K562 (cell line): ENCODE measurements around the gene CYP2B6. TPM values are rescaled to one million over a fixed set of nuclear protein-coding genes. Genes with fewer than 3 reads are reported as not detected.
A peak's percentile ranks its signal among the peaks of the same experiment; 100 is the strongest.
"Not testable (repeated sequence)": the region's sequence is repeated elsewhere in the genome, so short reads cannot be mapped to it uniquely, and the experiment has no call there.

Experiments
- ATAC-seq: fragments of 200-7000 bp; cut with Tn5 transposase; 3 replicates; pipeline ENCODE4 v1.9.1; 2020; ENCODE audit warnings: moderate library complexity
- BruUV-seq: library from RNA; stranded (reverse); fragments of 400-500 nt; replicated peaks from 2 replicates; lab custom pipeline; 2021; lab: Mats Ljungman, UMichigan
- CTCF ChIA-PET: fragments of 300-600 bp; formaldehyde crosslinking; extraction: SDS; loops from one replicate; lab custom pipeline; 2021; ENCODE audit warnings: low intra/inter-chr PET ratio; lab: Yijun Ruan, JAX
- POLR2A ChIA-PET: fragments of 300-600, 350-650 bp; sonication (Branson Sonifier 250); formaldehyde crosslinking; extraction: SDS; loops from one replicate; lab custom pipeline; 2021; ENCODE audit warnings: antibody characterized with exemption, inconsistent platforms; lab: Yijun Ruan, JAX
- DNase-seq, 4 experiments: peaks; one replicate each; pipeline versions ENCODE4 v3.0.0 to v3.0.0-alpha.2; 2011 to 2018; ENCODE audit warnings: low spot score in 3 of 4, mixed read lengths in 3 of 4; ENCODE audit errors: extremely low read depth in 1 of 4
- FAIRE-seq: peaks from 2 replicates; lab custom pipeline; 2011; peaks lifted over from hg19 to GRCh38; lab: Jason Lieb, UNC
- H2AFZ ChIP-seq: 2 replicates; pipeline ENCODE4 v1.6.0; 2011; ENCODE audit warnings: low read depth, low read length, control low read depth, inconsistent platforms
- H3K27ac ChIP-seq: fragments of 200-600 bp; 3 replicates; pipeline ENCODE4 v1.8.0; 2011; ENCODE audit warnings: low read depth, mild to moderate bottlenecking, control low read depth, inconsistent platforms, low read length, moderate library complexity, mixed read lengths; ENCODE audit errors: extremely low read depth
- H3K27me3 ChIP-seq, 2 experiments: fragments of 300-600 bp in 1 of 2; 2 replicates in 1 of 2; 3 replicates in 1 of 2; pipeline versions ENCODE4 v1.6.0 to v1.8.0; 2011; ENCODE audit warnings: inconsistent platforms in 2 of 2, low read length in 2 of 2, mild to moderate bottlenecking in 1 of 2, mixed read lengths in 1 of 2, moderate library complexity in 1 of 2; ENCODE audit not compliant: control insufficient read depth in 2 of 2, insufficient read depth in 2 of 2
- H3K36me3 ChIP-seq: fragments of 300-600 bp; 3 replicates; pipeline ENCODE4 v1.8.0; 2011; ENCODE audit warnings: mild to moderate bottlenecking, low read length, inconsistent platforms; ENCODE audit not compliant: control insufficient read depth, insufficient read depth
- H3K4me1 ChIP-seq, 2 experiments: fragments of 200-600 bp in 1 of 2; replicated peaks in 1 of 2; 2 replicates in 1 of 2; 3 replicates in 1 of 2; pipeline versions ENCODE4 v1.5.1 to v1.8.0; 2011; ENCODE audit warnings: inconsistent platforms in 2 of 2, low read length in 2 of 2, mild to moderate bottlenecking in 1 of 2, mixed read lengths in 1 of 2, moderate library complexity in 1 of 2; ENCODE audit not compliant: control insufficient read depth in 2 of 2, insufficient read depth in 2 of 2
- H3K4me2 ChIP-seq: 2 replicates; pipeline ENCODE4 v1.6.1; 2011; ENCODE audit warnings: low read length, control low read depth, inconsistent platforms, mixed read lengths; ENCODE audit not compliant: insufficient read depth
- H3K4me3 ChIP-seq: fragments of 200-600 bp; sonication (generic), shearing (Covaris generic); 2 replicates; pipeline ENCODE4 v1.5.1; 2016; ENCODE audit warnings: control low read depth, inconsistent platforms
- H3K79me2 ChIP-seq: fragments of 200-600 bp; 3 replicates; pipeline ENCODE4 v1.8.0; 2011; ENCODE audit warnings: low read length, inconsistent platforms; ENCODE audit not compliant: control insufficient read depth, insufficient read depth
- H3K9ac ChIP-seq, 2 experiments: 2 replicates each; pipeline versions ENCODE4 v1.6.0 to v1.6.1; 2011; ENCODE audit warnings: low read depth in 2 of 2, low read length in 2 of 2, control low read depth in 1 of 2, inconsistent platforms in 1 of 2, mild to moderate bottlenecking in 1 of 2, mixed read lengths in 1 of 2; ENCODE audit not compliant: insufficient read depth in 1 of 2
- H3K9me1 ChIP-seq: one replicate; pipeline ENCODE4 v1.6.0; 2011; ENCODE audit warnings: inconsistent platforms, mild to moderate bottlenecking, low read length, moderate library complexity; ENCODE audit not compliant: control insufficient read depth, insufficient read depth
- H3K9me3 ChIP-seq: replicated peaks from 2 replicates; pipeline ENCODE4 v1.5.1; 2011; ENCODE audit warnings: low read depth, low read length, inconsistent platforms; ENCODE audit not compliant: control insufficient read depth, insufficient read depth
- H4K20me1 ChIP-seq: replicated peaks from 2 replicates; pipeline ENCODE4 v1.6.1; 2011; ENCODE audit warnings: low read length, inconsistent platforms, mixed read lengths; ENCODE audit not compliant: control insufficient read depth, insufficient read depth
- TRIM24 ChIP-seq, 2 experiments: fragments of 450-650 bp; IDR thresholded peaks; 2 replicates each; pipeline ENCODE4 v1.6.1; 2016
- TRIM28 ChIP-seq: fragments of 450-650 bp; IDR thresholded peaks from 2 replicates; pipeline ENCODE4 v1.6.1; 2017
- ZNF764 ChIP-seq: fragments of 250-450 bp; sonication (Bioruptor Pico); IDR thresholded peaks from 2 replicates; pipeline ENCODE4 v1.4.0; 2020; ENCODE audit warnings: low read depth, mild to moderate bottlenecking, moderate library complexity
- WGBS: fragments of 100-300 bp; shearing (Covaris generic); methylation state at CpG from one replicate; pipeline ENCODE4 v1.1.6; 2016; ENCODE audit warnings: low coverage, mixed read lengths; ENCODE audit not compliant: insufficient coverage; ENCODE audit errors: missing lambda C conversion rate; 5-methylcytosine and 5-hydroxymethylcytosine counted together
- in situ Hi-C: fragments of 300-500 bp; cut with MboI; formaldehyde crosslinking; loops from 4 replicates; pipeline ENCODE4 v1.15.0; 2018; ENCODE audit warnings: inconsistent platforms, mixed read lengths
- intact Hi-C: fragments of 100-400 bp; cut with micrococcal nuclease; formaldehyde crosslinking; loops from 2 replicates; pipeline ENCODE4 v1.14.2; 2022
- polyA plus RNA-seq, 8 experiments: library from polyadenylated mRNA; depleted of rRNA in 4 of 8; stranded (reverse) in 5 of 8; unstranded in 3 of 8; fragments of >200 nt; fragmentation: Nextera tagmentation in 2 of 8; fragmentation: Illumina TruSeq in 1 of 8; extraction: Ambion mirVana in 2 of 8; extraction: Trizol in 1 of 8; gene quantifications; 2 replicates each; pipeline versions ENCODE4 v1.2.1 to v1.2.3, GENCODE V29; 2011 to 2014; ENCODE audit warnings: inconsistent platforms in 1 of 8, missing spikeins in 1 of 8
- total RNA-seq, 7 experiments: library from RNA; depleted of rRNA in 6 of 7; stranded (reverse); fragments of >200 nt in 6 of 7; fragmentation: Illumina TruSeq in 2 of 7; extraction: Trizol in 2 of 7; gene quantifications; 2 replicates each; pipeline versions ENCODE4 v1.2.1 to v1.2.3, GENCODE V29; 2011 to 2021; ENCODE audit warnings: low replicate concordance in 1 of 7
- TF ChIP-seq, protein P1 (sequence below), 2 experiments: fragments of 450-650 bp in 1 of 2; sonication (generic) in 1 of 2; formaldehyde crosslinking in 1 of 2; IDR thresholded peaks in 1 of 2; conservative IDR thresholded peaks in 1 of 2; 2 replicates each; pipeline versions ENCODE4 v1.6.1 to v1.8.1; 2016 to 2023; ENCODE audit warnings: mild to moderate bottlenecking in 2 of 2, moderate library complexity in 2 of 2, inconsistent platforms in 1 of 2, missing genetic modification reagents in 1 of 2
- TF ChIP-seq, protein P2 (sequence below), 2 experiments: fragments of 450-650 bp; IDR thresholded peaks; 2 replicates each; pipeline ENCODE4 v1.6.1; 2018; ENCODE audit warnings: mild to moderate bottlenecking in 2 of 2, low read depth in 1 of 2; ENCODE audit not compliant: partially characterized antibody in 2 of 2

CYP2B6 gene
- total and polyA plus RNA-seq, 9 of the 15 experiments (the other 6 are each of a cell fraction or from before 2014, with no cell fraction given), result 0.04 TPM; not detected in 8

DNA sequence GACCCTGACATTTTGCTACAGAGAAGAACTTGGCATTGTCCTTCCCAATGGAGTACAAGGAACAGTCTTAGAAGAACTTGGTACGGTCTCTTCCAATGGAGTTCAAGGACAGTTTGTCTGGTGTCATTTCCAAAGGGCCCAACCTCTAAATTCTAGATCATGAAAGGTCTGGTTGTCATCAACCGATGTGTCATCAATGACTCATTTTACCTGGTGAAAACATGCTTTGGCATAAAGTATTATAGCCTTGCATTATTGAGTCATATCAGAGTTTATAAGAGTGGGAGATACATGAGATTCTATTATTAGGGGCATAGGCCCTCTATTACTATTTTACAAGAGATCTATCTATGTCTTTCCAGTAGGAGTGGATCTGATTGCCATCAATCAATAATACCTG is 4.3 kb downstream of the CYP2B6 start:
- Histone ChIP-seq H3K27me3 (peaks cover 3% of the 10 kb centered on the region in 2 experiments; a peak in 2 of 5 replicates), H3K79me2 (no peaks in the 10 kb centered on the region), H2AFZ (no peak overlapping the region), H3K36me3 (no peaks in the 10 kb centered on the region), H3K4me1 (no peaks in the 10 kb centered on the region; a peak in 1 of 5 replicates), H3K9me1 (peaks cover 3% of the 10 kb centered on the region), H3K9me3 (no peaks in the 10 kb centered on the region), H3K9ac (no peak overlapping the region), H3K4me3 (no peak overlapping the region), H3K4me2 (no peak overlapping the region), H4K20me1 (no peaks in the 10 kb centered on the region), H3K27ac (no peak overlapping the region)
- DNase-seq, result no peak
- intact Hi-C loops (no loop called here), in situ Hi-C loops (no loop called here)
- BruUV-seq, result no TSS peak
- POLR2A ChIA-PET, result no interaction called here
- CTCF ChIA-PET, result no interaction called here
- no peak for FAIRE-seq
- WGBS, result 0% methylated on average over 2 of the region's 2 CpGs
- no peak for TF ChIP-seq ZNF764 (CRISPR knock-in tag)
- TF ChIP-seq, protein P1, sequence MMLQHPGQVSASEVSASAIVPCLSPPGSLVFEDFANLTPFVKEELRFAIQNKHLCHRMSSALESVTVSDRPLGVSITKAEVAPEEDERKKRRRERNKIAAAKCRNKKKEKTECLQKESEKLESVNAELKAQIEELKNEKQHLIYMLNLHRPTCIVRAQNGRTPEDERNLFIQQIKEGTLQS (IDR thresholded peaks at IDR 0.05), result peak; percentile 33
- TF ChIP-seq, protein P1 (CRISPR knock-in tag; conservative IDR thresholded peaks at IDR 0.05), result no peak
- ATAC-seq, result no peak

DNA sequence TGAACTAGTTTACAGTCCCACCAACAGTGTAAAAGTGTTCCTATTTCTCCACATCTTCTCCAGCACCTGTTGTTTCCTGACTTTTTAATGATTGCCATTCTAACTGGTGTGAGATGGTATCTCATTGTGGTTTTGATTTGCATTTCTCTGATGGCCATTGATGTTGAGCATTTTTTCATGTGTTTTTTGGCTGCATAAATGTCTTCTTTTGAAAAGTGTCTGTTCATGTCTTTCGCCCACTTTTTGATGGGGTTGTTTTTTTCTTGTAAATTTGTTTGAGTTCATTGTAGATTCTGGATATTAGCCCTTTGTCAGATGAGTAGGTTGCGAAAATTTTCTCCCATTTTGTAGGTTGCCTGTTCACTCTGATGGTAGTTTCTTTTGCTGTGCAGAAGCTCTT is 7.9 kb downstream of the CYP2B6 start:
- H3K36me3 ChIP-seq, H3K27me3 ChIP-seq, H3K9me3 ChIP-seq, FAIRE-seq, in situ Hi-C loops, CTCF ChIA-PET, H3K9me1 ChIP-seq, ATAC-seq, BruUV-seq, H2AFZ ChIP-seq, H3K4me2 ChIP-seq, intact Hi-C loops, H3K4me3 ChIP-seq, DNase-seq, H4K20me1 ChIP-seq, H3K9ac ChIP-seq, POLR2A ChIA-PET, H3K27ac ChIP-seq, H3K79me2 ChIP-seq: not testable (repeated sequence)
- TF ChIP-seq TRIM24 (IDR thresholded peaks at IDR 0.05), result 0 out of 4 replicates have a peak, but pooled peaks of 1 of the 2 experiments have one; percentile 15
- TF ChIP-seq, protein P2, sequence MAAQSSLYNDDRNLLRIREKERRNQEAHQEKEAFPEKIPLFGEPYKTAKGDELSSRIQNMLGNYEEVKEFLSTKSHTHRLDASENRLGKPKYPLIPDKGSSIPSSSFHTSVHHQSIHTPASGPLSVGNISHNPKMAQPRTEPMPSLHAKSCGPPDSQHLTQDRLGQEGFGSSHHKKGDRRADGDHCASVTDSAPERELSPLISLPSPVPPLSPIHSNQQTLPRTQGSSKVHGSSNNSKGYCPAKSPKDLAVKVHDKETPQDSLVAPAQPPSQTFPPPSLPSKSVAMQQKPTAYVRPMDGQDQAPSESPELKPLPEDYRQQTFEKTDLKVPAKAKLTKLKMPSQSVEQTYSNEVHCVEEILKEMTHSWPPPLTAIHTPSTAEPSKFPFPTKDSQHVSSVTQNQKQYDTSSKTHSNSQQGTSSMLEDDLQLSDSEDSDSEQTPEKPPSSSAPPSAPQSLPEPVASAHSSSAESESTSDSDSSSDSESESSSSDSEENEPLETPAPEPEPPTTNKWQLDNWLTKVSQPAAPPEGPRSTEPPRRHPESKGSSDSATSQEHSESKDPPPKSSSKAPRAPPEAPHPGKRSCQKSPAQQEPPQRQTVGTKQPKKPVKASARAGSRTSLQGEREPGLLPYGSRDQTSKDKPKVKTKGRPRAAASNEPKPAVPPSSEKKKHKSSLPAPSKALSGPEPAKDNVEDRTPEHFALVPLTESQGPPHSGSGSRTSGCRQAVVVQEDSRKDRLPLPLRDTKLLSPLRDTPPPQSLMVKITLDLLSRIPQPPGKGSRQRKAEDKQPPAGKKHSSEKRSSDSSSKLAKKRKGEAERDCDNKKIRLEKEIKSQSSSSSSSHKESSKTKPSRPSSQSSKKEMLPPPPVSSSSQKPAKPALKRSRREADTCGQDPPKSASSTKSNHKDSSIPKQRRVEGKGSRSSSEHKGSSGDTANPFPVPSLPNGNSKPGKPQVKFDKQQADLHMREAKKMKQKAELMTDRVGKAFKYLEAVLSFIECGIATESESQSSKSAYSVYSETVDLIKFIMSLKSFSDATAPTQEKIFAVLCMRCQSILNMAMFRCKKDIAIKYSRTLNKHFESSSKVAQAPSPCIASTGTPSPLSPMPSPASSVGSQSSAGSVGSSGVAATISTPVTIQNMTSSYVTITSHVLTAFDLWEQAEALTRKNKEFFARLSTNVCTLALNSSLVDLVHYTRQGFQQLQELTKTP (IDR thresholded peaks at IDR 0.05; ENCODE audit: low read depth in 1 of 2, partially characterized antibody in 2 of 2), result peak in 1 of 2 experiments; percentile 100
- TF ChIP-seq TRIM28, result peak; percentile 52; the same call in 1 of the 2 replicates
- peaks cover 0 to 10% of the 10 kb centered on the region in 2 experiments; a peak in 3 of 5 replicates for H3K4me1 ChIP-seq
- 20% methylated on average over 1 of the region's 2 CpGs for WGBS
